HG03139 (cell line): ENCODE results near the gene AMOTL2.

Source experiments
- ATAC-seq: cut with Tn5 transposase; IDR thresholded peaks from one replicate; pipeline ENCODE4 v1.9.1; 2021; ENCODE audit not compliant: unreplicated experiment

AMOTL2 gene

DNA sequence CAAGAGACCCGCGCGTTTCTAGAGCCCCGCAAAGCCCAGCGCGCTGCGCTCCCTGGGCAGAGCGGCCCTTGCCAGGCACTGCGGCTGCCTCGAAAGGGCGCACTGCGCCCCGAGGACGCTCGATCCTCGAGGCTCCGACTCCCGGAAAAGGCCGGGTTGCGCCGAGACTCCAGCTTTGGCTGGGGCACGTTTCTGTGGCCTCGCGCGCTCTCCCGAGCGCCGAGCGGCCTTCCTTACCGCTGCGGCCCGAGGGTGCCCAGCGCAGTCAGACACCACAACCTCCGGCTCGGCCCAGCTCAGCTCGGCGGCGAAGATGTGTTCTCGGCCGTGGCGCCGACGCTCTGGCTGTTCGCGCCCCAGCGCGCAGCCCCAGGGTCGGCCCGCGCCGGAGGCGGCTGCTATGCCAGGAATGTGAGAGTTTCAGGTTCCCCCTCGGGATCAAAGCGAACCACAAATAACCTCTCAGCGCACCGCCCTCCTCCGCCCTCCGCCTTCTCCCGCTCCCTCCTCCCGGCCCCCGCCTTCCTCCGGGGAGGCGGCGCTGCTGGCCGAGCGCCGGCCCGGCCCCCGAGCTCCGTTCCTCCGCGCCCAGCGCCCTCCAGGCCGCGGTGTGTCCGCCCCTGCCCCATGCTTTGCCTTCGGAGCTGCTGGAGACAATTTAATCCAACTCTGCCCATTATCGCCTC, at the start of gene AMOTL2:
Gene AMOTL2, minus strand, starts transcription at position 343 of the 686 bp plus-strand sequence. CDS start 3,014 bp downstream, outside the sequence.
- peak; percentile 54 for ATAC-seq

DNA sequence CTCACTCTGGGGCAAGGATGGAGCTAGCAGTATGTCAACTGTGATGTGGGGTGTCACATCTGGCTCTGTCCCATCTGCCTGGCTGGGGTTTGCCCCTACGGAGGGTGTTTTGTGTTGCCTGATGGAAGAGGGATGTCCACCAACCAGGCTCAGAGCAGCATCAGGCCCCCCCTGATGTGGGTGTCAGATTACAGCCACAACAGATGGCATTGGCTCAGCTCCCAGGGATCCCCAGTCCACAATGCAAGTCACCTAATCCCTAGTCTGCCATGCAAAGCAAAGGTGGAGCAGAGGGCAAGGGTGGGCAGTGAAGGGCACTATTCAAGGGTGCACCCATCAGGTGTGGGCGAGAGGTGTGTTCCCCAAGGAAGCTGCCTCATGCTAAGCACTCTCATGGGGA, 48.9 kb upstream of the AMOTL2 start:
- ATAC-seq: no peak

DNA sequence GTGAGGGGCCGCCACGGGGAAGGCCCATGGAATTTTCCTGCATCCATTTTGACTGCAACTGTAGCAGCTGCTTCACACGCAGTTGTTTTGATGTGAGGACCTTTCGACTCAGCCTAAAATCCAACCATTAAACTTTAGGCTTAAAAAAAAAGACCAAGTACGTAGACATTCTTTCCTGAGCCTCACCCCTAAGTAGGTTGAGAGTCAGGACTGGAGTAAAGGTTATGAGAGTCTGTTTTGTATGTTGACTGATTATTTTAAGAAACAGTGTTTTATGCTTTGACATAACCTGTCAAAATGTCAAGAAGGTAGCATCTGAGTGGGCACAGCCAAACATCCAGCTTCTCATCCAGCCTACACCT, 45.7 kb upstream of the AMOTL2 start:
- ATAC-seq: no peak

DNA sequence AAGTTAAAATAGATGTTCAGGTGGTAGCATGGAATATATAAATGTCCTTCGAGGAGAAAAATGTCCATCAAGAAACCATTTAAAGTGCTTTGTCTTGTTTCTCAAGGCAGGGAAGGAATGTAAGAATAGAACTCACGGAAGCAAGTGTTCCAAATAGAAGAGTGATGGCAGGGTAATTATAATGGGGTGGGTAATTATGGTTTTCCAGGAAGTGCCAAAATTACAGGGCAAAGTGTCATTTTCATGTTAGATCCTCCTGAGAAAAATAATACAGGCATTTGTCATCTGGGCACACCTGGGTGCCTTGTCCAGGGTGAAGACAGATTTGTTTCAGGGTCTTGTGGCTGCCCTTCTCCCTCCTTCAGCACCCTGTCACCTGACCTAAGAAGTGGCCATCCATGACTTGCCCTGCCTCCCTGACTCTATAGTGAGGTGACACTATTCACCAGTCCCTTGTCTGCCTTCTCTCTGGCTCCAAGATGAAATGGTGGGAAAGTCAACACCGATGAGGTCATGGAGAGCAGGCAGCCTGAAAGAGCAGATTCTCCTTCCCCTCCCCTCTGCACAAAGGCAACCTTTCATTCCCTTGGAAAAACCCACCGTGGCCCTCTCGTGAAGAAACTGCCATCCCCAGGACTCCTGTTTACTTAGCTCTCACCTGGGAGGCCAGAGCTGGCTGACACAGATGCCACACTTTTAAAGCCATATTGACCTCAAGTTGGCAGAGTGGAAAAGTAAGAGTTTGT, 45.1 kb upstream of the AMOTL2 start:
- ATAC-seq: no peak

DNA sequence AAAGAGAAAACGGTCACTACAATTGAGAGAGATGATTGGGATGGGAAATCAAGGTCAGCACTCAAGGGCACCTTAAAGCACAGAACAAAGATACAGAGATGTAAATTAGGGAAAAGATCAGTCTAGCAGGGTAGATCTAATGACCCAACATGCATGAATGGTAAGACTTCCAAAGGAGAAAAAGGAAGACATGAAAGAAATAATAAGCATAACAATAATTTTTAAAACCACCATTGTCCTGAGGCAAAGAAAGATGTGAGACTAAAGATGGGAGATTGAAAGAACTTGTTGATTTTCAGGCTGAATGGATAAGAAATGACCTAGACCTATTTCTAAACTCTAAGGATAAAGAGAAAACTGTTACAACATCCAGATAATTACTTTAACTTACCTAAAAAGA, 34.8 kb upstream of the AMOTL2 start:
- ATAC-seq: no peak

DNA sequence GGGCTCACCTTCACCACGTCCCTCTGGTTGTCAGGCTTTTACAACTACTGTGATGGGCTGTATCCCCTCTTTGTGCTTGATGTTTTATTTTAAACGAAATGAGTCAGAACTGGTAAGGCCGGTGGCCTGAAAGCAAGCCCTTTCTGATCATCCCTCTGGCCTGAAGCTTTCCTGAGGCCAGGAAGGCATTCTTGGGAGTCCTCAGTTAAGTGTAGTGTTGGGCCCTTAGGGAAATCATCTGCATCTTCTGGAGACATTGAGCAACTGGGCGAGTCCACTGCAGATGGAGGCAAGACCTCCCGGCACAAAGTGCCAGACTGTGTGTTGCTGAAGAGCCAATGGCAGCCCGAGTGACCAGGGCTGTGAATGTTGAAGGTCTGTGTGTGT, 33.0 kb upstream of the AMOTL2 start:
- no peak for ATAC-seq

DNA sequence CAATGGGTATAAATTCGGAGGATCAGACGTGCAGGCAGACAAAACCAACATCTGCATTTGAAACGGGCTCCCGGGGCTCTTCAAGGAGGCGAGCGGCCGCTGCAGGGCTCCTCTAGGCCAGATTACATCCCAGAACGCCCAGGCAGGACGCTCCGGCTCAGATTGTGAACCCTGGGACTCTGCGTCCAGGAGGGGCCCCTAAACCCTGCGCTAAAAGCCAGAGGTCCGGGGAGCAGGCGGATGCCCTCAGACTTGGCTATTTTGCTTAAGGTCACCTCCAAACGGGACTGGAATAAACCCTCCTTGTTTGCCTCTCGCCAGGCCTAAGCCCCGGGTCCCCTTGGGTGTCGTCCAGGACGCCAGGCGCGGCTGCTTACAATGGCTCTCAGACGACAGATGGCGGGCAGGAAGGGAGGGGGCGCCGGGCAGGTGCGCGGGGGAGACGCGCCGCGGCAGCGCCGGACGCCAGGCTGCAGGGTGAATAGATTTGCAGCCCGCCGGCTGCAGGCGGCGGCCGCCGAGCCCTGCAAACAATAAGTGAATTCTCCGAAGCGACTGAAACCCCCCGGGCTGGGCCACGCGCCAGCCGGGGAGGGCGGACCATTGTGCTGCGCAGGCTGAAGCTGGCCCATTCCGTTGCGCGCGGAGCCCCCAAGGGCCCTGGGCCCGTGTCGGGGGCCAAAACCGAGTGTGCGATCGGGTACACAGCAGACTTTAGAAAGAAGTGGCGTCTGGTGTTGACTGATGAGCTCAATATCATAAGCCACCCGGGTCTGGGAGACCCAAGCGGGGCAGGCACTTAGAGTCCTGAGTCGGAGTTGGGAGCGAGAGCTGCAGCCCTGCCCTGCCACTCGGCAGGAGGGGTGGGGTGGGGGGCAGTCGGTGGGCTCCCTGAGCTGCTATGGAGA, 32.3 kb upstream of the AMOTL2 start:
- no peak for ATAC-seq

DNA sequence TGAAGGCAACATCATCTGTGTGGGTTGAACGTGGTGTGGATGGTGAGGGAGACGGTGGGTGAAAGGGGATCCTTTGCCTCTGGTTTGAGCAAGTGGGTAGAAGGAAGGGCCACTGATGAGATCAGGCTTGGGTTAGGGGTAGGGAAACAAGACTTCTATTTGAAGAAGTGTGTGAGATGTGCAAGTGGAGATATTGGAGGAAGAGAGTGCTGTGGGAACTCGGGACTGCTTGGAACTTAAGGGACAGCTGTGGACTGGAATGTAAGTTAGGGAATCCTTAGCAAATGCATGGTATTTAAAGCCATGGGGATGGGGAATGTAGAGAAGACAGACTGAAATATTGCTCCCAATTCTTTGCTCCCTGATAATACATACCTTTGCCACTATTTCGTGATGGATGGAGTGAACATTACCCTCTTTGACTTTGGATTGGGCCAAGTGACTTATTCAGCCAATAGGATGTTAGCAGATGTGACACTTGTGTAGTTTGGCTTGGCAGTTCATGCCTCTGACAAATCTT, 30.2 kb upstream of the AMOTL2 start:
- ATAC-seq: no peak

DNA sequence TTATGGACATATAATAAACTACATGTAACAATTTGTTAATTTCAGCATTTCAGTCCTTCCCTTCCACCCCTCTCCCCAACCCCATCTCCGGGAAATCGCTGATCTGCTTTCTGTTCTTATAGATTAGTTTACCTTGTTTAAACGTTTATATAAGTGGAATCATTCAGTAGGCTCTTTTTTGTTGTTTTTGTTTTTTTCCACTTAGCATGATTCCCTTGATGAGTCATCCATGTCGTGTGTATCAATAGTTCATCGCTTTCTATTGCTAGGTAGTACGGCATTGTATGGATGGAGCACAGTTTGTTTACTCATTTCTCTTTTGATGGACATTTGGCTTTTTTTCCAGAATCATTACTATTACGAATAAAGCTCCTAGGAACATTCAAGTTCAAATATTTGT, 23.5 kb upstream of the AMOTL2 start:
- no peak for ATAC-seq

DNA sequence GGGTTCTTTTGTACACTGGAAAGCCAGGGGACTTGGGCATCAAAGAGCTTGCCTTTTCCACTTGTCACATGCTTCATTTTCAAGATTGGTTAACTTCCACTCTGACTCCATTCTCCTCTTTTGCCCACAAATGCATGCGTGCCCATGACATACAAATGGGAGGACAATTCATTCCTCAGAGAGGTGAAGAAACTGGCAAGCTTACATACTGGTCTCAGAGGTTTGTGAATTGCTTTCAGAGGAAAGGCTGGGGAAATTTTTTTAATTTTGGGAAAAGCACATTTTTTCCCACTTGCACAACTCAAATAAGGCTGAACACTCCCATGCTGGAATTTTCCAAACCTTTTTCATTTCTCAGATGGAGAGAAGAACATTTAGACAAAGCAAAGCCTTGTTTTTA, 20.9 kb upstream of the AMOTL2 start:
- no peak for ATAC-seq

DNA sequence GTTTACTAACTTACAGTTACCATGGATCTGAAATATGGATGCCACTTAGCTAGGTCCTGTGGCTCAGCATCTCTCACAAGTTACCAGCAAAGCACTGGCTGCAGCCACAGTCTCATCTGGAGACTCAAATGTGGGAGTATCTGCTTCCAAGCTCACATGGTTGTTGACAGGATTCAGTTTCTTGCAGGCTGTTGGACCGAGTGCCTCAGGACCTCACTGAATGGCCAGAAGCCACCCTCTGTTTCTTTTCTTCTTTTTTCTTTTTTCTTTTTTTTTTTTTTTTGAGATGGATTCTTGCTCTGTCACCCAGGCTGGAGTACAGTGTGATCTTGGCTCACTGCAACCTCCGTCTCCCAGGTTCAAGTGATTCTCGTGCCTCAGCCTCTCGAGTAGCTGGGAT, 20.1 kb upstream of the AMOTL2 start:
- ATAC-seq: no peak

DNA sequence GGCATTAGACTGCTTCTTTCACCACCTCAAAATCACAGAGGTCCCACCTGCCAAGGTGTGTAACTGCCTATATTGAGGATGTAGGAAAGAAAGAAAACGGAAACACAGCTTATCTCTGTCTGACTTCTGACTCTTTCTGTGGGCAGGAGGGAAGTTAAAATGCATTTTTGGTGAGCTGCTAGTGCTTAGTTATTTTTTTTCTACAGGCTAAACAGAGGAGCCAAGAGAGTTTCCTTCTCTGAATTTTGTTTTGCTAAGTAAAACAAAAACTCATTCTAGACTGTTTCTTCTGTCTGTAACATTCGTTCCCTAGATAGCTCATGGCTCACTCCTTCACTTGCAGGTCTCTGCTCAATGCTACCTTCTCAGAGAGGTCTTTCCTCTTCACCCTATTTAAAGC, 18.8 kb upstream of the AMOTL2 start:
- ATAC-seq: no peak

DNA sequence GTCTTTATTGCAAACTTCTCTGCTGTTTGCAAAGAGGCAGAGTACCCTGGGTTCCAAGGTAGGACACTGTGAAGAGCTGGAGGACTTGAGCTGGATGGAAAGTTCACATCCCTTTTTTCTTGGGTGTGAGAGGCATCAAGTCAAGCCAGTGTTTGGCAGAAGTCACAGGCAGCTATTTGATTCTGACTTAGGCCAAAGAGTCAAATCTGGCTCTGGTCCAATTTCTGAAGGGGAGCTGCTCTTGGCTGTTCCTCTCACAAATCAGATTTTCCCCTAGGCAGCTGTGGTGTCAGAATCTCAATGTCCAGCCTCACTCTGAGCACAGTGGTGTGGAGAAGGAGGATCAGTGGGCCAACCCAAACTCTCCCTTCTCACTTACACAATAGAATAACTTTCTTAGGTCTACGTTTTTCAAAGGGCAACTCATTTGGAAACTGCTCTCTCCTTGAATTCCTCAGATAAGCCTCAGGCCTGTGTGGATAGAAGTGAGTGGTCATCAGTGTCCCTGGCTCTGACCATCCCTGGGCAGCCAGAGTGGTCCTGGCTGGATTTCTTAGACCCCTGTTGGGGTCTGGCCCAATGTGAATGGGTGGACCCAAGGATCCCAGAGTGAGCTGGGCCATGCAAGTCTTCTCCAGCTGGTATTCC, 18.2 kb upstream of the AMOTL2 start:
- ATAC-seq: no peak

DNA sequence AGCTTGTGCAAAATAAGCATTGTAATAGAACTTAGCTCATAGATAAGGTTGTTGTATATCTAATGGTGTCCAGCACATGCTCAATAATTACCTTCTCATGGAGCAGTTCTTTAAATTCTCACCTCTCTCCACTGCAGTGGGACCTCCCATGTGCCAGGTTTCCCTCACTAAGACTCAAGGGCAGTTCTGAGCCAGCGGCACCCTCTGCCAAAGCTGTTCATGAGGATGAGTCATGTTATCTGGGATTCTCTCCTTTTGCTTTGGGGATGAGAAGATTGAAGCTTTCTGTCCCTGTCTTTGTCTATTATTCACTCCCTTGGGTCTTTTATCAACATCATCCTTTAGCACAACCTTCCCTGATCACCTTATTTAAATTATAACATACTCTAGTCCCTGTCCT, 15.6 kb upstream of the AMOTL2 start:
- ATAC-seq: no peak

DNA sequence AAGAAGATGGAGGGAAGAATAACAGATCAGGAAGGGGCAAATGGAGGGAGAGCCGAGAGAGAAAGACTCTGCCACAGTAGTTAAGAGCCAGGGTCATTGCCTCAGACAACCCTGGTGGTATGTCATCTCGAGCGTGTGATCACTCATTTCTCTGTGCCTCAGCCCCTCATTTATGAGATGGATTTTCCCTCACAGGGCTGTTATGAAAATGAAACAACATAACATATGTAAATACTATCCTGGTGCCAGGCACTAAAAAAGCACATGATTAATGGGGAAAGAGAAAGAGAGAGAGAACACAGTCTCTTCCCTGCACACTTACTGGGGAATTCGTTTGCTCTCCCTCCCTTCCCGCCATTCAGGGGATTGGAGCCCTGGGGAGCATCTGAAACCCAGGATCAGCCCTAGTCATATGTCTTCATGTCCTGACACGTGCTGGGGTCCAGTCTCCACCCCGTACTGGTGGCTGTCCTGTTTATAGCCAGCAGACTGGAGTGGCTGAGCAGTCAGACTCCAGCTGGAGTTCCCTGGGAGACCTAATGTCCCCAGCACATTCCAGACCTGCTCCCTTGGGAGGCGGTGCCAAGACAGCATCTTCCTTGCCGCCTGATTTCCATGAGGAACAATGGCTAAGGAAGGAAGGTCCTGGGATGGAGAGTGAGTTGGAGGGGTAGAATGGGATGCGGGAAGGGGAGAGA, 14.7 kb upstream of the AMOTL2 start:
- ATAC-seq: no peak

DNA sequence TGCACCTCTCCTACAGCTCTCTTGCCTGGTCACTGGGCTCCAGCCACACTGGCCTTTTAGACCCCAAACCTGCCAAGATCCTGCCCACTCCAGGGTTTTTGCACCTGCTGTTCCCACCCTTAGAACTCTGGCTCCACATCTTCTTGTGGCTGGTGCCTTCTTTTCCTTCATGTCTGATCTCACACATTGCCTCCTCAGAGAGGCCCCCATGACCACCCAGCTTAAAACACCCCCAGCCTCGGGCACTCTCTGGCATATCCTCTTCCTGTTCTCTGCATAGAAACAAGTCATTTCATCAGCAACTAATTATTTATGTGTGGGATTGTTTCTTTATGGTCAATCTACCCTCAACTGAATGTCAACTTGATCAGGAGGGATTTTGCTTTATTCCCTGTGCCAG, 14.0 kb upstream of the AMOTL2 start:
- no peak for ATAC-seq

DNA sequence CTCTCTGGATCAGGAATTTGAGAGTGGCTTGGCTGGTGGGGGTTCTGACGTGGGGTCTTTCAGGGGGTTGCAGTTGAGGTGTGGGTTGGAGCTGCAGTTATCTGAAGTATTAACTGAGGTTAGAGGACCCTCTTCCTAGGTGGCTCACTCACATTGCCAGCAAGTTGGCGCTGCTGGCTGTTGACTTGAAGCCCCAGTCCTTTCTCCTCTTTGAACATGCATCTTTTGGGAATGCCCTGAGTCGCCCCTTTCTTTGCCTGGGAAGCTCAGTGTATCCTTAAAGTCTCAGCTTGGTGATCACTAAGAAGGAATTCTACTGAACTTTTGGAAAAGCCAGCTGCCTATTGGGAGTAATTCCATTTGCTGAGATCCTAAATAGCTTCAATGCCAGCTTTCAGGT, 13.0 kb upstream of the AMOTL2 start:
- ATAC-seq: no peak

DNA sequence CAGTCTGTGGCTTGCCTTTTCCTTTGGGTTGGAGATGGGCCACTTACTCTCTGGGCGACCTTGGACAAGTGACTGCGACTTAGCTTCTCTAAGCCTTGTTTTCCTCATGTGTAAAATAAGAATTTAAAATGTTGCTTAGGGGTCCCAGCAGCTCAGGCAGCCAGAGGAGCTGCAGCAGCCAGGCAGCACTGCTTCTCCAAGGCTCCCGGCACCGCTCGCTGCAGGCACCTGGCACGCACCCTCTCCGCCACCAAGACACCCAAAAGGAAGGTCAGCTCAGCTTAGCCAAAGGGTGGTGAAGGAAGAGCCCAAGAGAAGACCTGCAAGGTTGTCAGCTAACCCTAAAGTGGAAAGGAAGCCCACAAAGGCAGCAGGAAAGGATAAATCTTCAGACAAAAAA, 10.7 kb upstream of the AMOTL2 start:
- no peak for ATAC-seq

DNA sequence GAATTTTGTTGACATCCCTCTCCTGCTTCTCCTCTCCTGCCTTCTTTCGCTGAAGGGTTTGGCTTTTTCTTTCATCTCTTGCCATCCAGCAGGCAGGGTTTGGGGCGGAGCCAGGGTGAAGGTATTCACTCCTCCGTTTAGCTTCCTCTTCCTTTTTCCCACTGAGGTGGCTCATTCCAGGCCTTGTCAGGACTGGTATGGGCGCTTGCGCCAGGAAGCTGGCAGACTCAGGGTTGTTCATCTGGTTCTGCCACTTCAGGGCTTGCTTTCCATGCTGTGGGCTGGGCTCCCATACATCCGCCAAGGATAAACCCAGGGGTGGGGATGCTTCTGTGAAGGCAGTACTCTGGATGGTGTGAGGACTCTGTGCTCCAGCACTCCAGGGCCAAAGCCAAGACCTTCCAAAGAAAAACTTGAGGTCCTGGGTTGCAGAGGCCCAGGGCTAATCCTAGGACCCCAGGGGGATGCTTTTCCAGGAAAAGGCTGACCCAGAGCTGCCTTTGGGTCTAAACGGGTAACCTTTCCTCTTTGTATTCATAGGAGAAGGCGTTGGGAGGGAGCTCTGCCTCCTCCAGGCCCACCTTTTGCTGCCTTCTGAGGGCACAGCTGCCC, 7.7 kb upstream of the AMOTL2 start:
- ATAC-seq: no peak

DNA sequence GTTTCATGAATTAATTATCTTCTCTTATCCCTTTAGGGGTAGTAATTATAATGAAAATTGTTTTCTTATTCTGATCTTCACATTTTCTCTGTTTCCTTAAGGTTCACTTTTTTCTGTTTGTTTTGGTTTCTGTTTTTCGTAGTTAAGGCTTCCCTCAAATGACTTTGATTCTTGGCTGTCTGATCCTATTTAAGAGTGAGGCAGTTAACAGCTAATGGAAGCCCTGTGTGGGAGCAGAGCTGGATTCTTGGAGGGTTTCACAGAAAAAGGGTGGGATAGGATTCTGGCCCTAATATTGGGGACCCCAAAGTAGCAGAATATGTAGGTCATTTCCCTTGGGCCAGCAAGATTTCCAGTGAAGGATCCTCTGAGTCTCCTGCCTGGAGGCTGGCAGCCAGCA, 6.8 kb upstream of the AMOTL2 start:
- no peak for ATAC-seq
